Measurements from ENCODE around the gene FBXL3.
"Not testable (repeated sequence)": the region's sequence is repeated elsewhere in the genome, so short reads cannot be mapped to it uniquely, and the experiment has no call there.

The FBXL3 gene

GRCh38 chr13:76980075-76980718 is 46.8 kb downstream of the FBXL3 start:
- no peak for DNase-seq

- DNase-seq, result no peak
Measured at GRCh38 chr13:76976929-76977328, 50.0 kb downstream of the FBXL3 start.

GRCh38 chr13:76976490-76976889 is 50.5 kb downstream of the FBXL3 start:
- no peak for DNase-seq

GRCh38 chr13:76975863-76976262 is 51.1 kb downstream of the FBXL3 start:
- no peak for DNase-seq

DNA sequence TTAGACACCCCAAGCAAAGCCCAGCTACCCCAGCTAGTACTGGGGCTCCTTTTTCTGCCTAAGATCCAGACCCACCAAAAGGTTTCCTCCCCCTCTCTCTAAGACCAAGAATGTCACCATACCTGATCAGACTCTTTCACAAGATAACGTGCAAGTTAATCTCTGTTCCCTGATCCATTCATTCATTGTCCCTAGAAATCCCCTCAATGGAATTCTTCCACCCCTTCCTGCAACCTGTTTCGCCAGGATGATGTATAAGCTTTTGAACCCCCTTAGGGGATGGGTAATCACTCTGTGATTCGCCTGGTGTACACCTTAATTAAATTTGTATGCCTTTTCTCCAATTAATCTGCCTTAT is 52.4 kb downstream of the FBXL3 start:
- DNase-seq, result no peak

- no peak for DNase-seq
Measured at GRCh38 chr13:76973920-76974617, 52.9 kb downstream of the FBXL3 start.

DNA sequence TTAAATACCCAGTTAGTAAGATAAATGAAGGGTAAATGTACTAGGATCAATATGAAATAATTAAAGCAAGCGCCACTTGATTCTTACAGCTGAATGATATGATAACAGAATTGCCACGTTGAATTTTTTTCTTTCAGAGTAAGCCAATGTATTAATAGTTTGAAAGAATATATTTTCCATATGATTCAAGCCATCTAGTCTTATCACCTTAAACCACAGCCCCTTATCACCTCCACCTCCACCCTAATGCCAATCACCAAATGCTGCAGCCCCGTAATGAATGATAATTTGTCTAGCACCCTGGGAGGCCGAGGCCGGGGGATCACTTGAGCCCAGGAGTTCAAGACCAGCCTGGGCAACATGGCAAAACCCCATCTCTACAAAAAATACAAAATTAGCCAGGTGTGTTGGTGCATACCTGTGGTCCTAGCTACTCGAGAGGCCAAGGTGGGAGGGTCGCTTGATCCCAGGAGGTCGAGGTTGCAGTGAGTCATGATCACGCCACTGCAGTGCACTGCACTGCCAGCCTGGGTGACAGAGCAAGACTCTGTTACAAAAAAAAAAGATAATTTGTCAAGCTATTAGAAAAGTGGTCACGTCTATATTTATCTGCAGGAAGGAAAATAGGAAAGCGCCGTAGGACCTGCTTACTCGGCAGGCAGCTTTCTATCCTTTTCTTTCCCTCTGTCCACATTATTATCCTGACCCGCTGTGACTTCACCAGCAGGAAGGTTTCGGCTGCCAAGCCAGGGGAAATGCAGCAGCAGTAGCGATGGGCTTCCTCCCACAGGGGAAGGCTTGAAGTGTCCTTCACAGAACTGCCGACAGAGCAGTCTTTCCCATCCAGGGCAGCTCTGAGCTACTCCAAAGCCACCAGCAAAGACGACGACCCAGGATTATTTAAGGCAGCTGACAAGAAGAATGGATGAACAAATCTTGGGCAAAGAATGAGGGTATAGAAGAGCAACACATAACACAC is 54.8 kb downstream of the FBXL3 start:
- no peak for DNase-seq

GRCh38 chr13:76971215-76971614 is 55.7 kb downstream of the FBXL3 start:
- no peak for DNase-seq

- no peak for DNase-seq
Measured at GRCh38 chr13:76969488-76970365, 57.2 kb downstream of the FBXL3 start.

DNA sequence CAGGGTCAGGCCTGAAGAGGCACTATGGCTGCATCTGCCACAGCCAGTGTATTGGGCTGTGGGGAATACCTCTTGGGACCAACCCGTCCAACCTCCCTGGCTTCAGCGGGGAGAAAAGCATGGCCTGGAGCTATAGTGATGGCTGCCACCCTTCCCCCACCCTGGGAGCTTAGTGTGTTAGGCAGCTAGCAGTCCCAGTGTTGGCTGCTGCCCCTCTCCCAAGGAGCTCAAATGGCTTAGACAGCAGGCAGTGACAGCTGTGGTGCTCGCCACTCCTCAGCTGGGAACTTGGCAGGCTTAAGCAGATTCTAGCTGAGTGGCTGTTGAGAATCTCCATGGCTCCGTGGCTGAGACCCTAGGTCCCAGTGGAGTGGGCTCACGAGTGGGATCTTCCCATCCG is 58.9 kb downstream of the FBXL3 start:
- DNase-seq, result no peak

DNA sequence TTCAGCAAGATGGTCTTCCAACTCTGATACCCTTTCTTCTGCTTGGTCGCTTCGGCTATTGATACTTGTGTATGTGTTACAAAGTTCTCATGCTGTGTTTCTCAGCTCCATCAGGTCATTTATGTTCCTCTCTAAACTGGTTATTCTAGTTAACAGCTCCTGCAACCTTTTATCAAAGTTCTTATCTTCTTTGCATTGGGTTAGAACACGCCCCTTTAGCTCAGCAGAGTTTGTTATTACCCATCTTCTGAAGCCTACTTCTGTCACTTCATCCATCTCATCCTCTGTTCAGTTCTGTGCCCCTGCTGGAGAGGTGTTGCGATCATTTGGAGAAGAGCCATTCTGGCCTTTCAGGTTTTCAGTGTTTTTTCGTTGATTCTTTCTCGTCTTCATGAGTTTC is 59.9 kb downstream of the FBXL3 start:
- DNase-seq, result no peak

- DNase-seq, result no peak
Measured at GRCh38 chr13:76965759-76966421, 61.1 kb downstream of the FBXL3 start.

DNA sequence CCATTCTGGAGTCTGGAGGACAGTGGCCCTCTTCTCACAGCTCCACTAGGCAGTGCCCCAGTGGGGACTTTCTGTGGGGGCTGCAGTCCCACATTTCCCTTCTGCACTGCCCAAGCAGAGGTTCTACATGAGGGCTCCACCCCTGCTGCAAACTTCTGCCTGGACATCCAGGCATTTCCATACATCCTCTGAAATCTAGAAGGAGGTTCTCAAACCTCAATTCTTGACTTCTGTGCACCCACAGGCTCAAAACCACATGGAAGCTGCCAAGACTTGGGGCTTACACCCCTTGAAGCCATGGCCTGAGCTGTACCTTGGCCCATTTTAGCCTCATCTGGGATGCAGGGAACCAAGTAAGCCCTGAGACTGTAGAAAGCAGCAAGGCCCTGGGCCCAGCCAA is 67.2 kb downstream of the FBXL3 start:
- not testable (repeated sequence) for DNase-seq

DNA sequence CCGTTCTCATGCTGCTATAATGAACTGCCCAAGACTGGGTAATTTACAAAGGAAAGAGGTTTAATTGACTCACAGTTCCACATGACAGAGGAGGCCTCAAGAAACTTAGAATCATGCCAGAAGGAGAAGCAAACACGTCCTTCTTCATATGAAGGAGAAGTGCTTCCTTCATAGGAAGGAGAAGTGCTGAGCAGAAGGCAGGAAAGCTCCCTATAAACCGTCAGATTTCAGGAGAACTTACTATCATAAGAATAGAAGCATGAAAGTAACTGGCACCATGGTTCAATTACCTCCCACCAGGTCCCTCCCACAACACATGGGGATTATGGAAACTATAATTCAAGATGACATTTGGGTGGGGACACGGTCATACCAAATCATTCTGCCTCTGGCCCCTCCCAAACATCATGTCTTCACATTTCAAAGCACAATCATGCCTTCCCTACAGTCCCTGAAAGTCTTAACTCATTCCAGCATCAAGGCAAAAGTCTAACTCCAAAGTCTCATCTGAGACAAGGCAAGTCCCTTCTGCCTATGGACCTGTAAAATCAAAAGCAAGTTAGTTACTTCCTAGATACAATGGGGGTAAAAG is 68.0 kb downstream of the FBXL3 start:
- DNase-seq, result no peak

DNA sequence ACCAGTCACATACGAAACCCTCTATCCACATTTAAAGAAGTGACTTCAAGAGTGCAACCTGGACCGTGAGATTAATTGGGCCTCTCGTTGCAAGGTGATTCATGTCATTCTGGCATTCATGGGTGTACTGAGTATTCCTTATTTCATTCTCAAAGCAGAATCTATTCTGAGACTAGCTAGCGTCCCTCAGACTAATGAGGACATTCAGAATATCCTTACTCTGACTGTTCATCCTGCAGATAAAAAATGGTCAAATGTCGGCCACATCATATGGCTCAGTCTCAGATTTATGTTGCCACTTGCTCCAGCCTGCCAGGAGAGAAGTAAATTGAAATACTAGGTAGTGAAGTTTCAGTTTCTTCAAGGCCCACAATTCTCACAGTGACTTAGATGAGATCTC is 71.3 kb downstream of the FBXL3 start:
- DNase-seq, result no peak

Data from NCI-H510A (cell line).